ENCODE results near the gene PRDX3.

PRDX3 gene

GRCh38 chr10:119161680-119162451 lies 16.7 kb downstream of the PRDX3 start:
- TF ChIP-seq GATA3 (IDR thresholded peaks at IDR 0.05; ENCODE audit: low read depth, low read length) (no peak), GATA2 (IDR thresholded peaks at IDR 0.05; ENCODE audit: low read depth, low read length) (no peak)

- TF ChIP-seq GATA3 (IDR thresholded peaks at IDR 0.05; ENCODE audit: low read depth, low read length) (no peak), GATA2 (IDR thresholded peaks at IDR 0.05; ENCODE audit: low read depth, low read length) (no peak)
Observed at GRCh38 chr10:119159332-119159731, 19.3 kb downstream of the PRDX3 start.

DNA sequence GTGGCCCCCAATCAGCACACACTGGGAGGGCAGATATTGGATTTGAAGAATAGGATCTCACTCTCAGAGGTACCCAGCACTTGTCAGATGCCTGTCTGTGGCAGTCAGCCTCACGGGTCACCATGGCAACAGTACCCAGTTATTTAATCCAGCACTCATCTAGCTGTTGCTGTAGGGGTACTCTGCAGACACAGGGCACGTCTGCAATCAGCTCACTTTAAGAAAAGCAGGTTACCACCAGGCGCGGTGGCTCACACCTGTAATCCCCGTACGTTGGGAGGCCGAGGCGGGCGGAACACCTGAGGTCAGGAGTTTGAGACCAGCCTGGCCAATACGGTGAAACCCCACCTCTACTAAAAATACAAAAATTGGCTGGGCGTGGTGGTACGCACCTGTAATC lies 25.0 kb downstream of the PRDX3 start:
- TF ChIP-seq GATA2 (IDR thresholded peaks at IDR 0.05; ENCODE audit: low read depth, low read length) (no peak), GATA3 (IDR thresholded peaks at IDR 0.05; ENCODE audit: low read depth, low read length) (no peak)

DNA sequence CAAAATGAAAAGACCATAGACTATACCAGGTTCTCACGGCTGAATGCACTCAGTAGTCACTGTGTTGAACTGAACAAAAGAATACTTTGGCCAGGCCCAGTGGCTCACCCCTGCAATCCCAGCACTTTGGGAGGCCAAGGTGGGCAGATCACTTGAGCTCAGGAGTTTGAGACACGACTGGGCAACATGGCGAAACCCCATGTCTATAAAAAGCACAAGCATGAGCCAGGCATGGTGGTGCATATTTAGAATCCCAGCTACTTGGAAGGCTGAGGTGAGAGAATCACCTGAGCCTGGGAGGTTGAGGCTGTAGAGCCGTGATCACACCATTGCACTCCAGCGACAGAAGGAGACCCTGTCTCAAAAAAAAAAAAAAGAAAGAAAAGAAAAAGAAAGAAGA lies 25.6 kb downstream of the PRDX3 start:
- TF ChIP-seq GATA2 (IDR thresholded peaks at IDR 0.05; ENCODE audit: low read depth, low read length) (no peak), GATA3 (IDR thresholded peaks at IDR 0.05; ENCODE audit: low read depth, low read length) (no peak)

- no peak for TF ChIP-seq GATA2 (IDR thresholded peaks at IDR 0.05; ENCODE audit: low read depth, low read length)
- no peak for TF ChIP-seq GATA3 (IDR thresholded peaks at IDR 0.05; ENCODE audit: low read depth, low read length)
Observed at GRCh38 chr10:119149729-119150128, 28.9 kb downstream of the PRDX3 start.

- no peak for TF ChIP-seq GATA3 (IDR thresholded peaks at IDR 0.05; ENCODE audit: low read depth, low read length)
- TF ChIP-seq GATA2 (IDR thresholded peaks at IDR 0.05; ENCODE audit: low read depth, low read length): no peak
Observed at GRCh38 chr10:119149157-119149556, 29.5 kb downstream of the PRDX3 start.

- TF ChIP-seq GATA2 (IDR thresholded peaks at IDR 0.05; ENCODE audit: low read depth, low read length) (no peak), GATA3 (IDR thresholded peaks at IDR 0.05; ENCODE audit: low read depth, low read length) (no peak)
Observed at GRCh38 chr10:119143657-119144056, 35.0 kb downstream of the PRDX3 start.

GRCh38 chr10:119140603-119141245 lies 37.9 kb downstream of the PRDX3 start:
- no peak for TF ChIP-seq GATA2 (IDR thresholded peaks at IDR 0.05; ENCODE audit: low read depth, low read length)
- no peak for TF ChIP-seq GATA3 (IDR thresholded peaks at IDR 0.05; ENCODE audit: low read depth, low read length)

- TF ChIP-seq GATA3 (IDR thresholded peaks at IDR 0.05; ENCODE audit: low read depth, low read length): no peak
- no peak for TF ChIP-seq GATA2 (IDR thresholded peaks at IDR 0.05; ENCODE audit: low read depth, low read length)
Observed at GRCh38 chr10:119139464-119140067, 39.0 kb downstream of the PRDX3 start.

- no peak for TF ChIP-seq GATA3 (IDR thresholded peaks at IDR 0.05; ENCODE audit: low read depth, low read length)
- TF ChIP-seq GATA2 (IDR thresholded peaks at IDR 0.05; ENCODE audit: low read depth, low read length): no peak
Observed at GRCh38 chr10:119138346-119139306, 40.0 kb downstream of the PRDX3 start.

GRCh38 chr10:119136084-119136483 lies 42.5 kb downstream of the PRDX3 start:
- TF ChIP-seq GATA3 (IDR thresholded peaks at IDR 0.05; ENCODE audit: low read depth, low read length): no peak
- TF ChIP-seq GATA2 (IDR thresholded peaks at IDR 0.05; ENCODE audit: low read depth, low read length): no peak

DNA sequence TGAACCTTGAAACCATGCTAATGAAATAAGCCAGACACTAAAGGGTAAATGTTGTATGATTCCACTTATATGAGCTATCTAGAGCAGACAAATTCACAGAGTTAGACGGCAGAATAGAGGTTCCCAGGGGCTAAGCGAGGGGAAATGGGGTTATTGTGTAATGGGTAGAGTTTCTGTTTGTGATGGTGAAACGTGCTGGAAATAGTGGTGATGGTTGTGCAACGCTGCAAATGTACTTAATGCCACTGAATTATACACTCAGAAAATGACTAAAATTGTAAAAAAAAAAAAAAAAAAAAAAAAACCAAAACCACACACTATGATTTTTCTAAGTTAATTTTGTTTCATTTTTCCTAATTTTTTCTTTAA lies 43.1 kb downstream of the PRDX3 start:
- TF ChIP-seq GATA3 (IDR thresholded peaks at IDR 0.05; ENCODE audit: low read depth, low read length): no peak
- TF ChIP-seq GATA2 (IDR thresholded peaks at IDR 0.05; ENCODE audit: low read depth, low read length): no peak

DNA sequence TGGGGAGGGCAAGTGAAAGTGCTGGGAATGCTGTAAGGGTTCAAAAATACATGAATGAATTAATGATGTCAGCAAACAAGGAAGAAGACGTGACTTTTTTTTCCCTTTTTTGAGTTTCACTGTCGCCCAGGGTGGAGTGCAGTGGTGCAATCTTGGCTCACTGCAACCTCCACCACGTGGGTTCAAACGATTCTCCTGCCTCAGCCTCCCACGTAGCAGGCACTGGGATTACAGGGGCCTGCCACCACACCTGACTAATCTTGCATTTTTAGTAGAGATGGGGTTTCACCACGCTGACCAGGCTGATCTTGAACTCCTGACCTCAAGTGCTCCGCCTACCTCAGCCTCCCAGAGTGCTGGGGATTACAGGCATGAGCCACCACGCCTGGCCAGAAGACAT lies 44.7 kb downstream of the PRDX3 start:
- TF ChIP-seq GATA2 (IDR thresholded peaks at IDR 0.05; ENCODE audit: low read depth, low read length) (no peak), GATA3 (IDR thresholded peaks at IDR 0.05; ENCODE audit: low read depth, low read length) (no peak)

Measured in SH-SY5Y (cell line).